ENCODE data around the gene FAXDC2.
"Not testable (repeated sequence)": the region's sequence is repeated elsewhere in the genome, so short reads cannot be mapped to it uniquely, and the experiment has no call there.

FAXDC2 gene

GRCh38 chr5:154823605-154824004 lies 26.8 kb downstream of the FAXDC2 start:
- H3K27ac Mint-ChIP-seq = peak overlapping the region in 1 of 2 donors; percentile 79
- no peaks in the 10 kb centered on the region for H3K9me3 Mint-ChIP-seq
- H3K27me3 Mint-ChIP-seq = no peaks in the 10 kb centered on the region
- ATAC-seq = no peak
- peaks cover 22% of the 10 kb centered on the region for H3K4me1 Mint-ChIP-seq
- H3K4me3 Mint-ChIP-seq = no peak overlapping the region
- no peak for DNase-seq

GRCh38 chr5:154822896-154823295 lies 27.5 kb downstream of the FAXDC2 start:
- H3K4me3 Mint-ChIP-seq, DNase-seq, ATAC-seq, H3K9me3 Mint-ChIP-seq, H3K27me3 Mint-ChIP-seq: not testable (repeated sequence)
- peaks cover 16% of the 10 kb centered on the region for H3K4me1 Mint-ChIP-seq
- H3K27ac Mint-ChIP-seq = peak overlapping the region in 1 of 2 donors; percentile 14

- ATAC-seq = peak; percentile 30
- H3K9me3 Mint-ChIP-seq = no peaks in the 10 kb centered on the region
- H3K4me3 Mint-ChIP-seq = no peak overlapping the region
- H3K4me1 Mint-ChIP-seq = peaks cover 22% of the 10 kb centered on the region
- DNase-seq = no peak
- H3K27me3 Mint-ChIP-seq = no peaks in the 10 kb centered on the region
- peak overlapping the region; percentile 52 to 54 for H3K27ac Mint-ChIP-seq
Observed at GRCh38 chr5:154820383-154820782, 30.0 kb downstream of the FAXDC2 start.

- DNase-seq = no peak
- Mint-ChIP-seq H3K27ac (peak overlapping the region in 1 of 2 donors; percentile 54), H3K4me1 (peaks cover 31% of the 10 kb centered on the region)
Observed at GRCh38 chr5:154819546-154819945, 30.9 kb downstream of the FAXDC2 start.

GRCh38 chr5:154818471-154819116 lies 31.8 kb downstream of the FAXDC2 start:
- no peaks in the 10 kb centered on the region for H3K9me3 Mint-ChIP-seq
- H3K27me3 Mint-ChIP-seq = no peaks in the 10 kb centered on the region
- no peak for ATAC-seq
- no peak overlapping the region for H3K4me3 Mint-ChIP-seq
- H3K4me1 Mint-ChIP-seq = peaks cover 36% of the 10 kb centered on the region
- DNase-seq = no peak
- peak overlapping the region; percentile 87 to 92 for H3K27ac Mint-ChIP-seq

More at GRCh38 chr5:154819546-154819945, 30.9 kb downstream of the FAXDC2 start:
- no peaks in the 10 kb centered on the region for H3K27me3 Mint-ChIP-seq
- H3K9me3 Mint-ChIP-seq = no peaks in the 10 kb centered on the region
- no peak for ATAC-seq
- H3K4me3 Mint-ChIP-seq = no peak overlapping the region

- Mint-ChIP-seq H3K9me3 (no peaks in the 10 kb centered on the region), H3K4me1 (peaks cover 44% of the 10 kb centered on the region), H3K4me3 (no peak overlapping the region), H3K27ac (peak overlapping the region in 1 of 2 donors; percentile 25), H3K27me3 (no peaks in the 10 kb centered on the region)
- ATAC-seq (no peak), DNase-seq (no peak)
Observed at GRCh38 chr5:154817815-154818214, 32.6 kb downstream of the FAXDC2 start.

GRCh38 chr5:154816891-154817492 lies 33.4 kb downstream of the FAXDC2 start:
- Mint-ChIP-seq H3K9me3 (no peaks in the 10 kb centered on the region), H3K4me3 (no peak overlapping the region), H3K4me1 (peaks cover 52% of the 10 kb centered on the region), H3K27me3 (no peaks in the 10 kb centered on the region), H3K27ac (peak overlapping the region; percentile 41 to 54)
- no peak for DNase-seq
- no peak for ATAC-seq

GRCh38 chr5:154815684-154816247 lies 34.6 kb downstream of the FAXDC2 start:
- Mint-ChIP-seq H3K27ac (peak overlapping the region; percentile 65 to 78), H3K27me3 (no peaks in the 10 kb centered on the region), H3K4me1 (peaks cover 64% of the 10 kb centered on the region), H3K4me3 (peak overlapping the region in 1 of 2 donors; percentile 2), H3K9me3 (no peaks in the 10 kb centered on the region)
- no peak for DNase-seq
- no peak for ATAC-seq

- no peak for ATAC-seq
- H3K27ac Mint-ChIP-seq = peak overlapping the region in 1 of 2 donors; percentile 78
- no peak overlapping the region for H3K4me3 Mint-ChIP-seq
- no peak for DNase-seq
- H3K4me1 Mint-ChIP-seq = peaks cover 64% of the 10 kb centered on the region
- H3K27me3 Mint-ChIP-seq = no peaks in the 10 kb centered on the region
- no peaks in the 10 kb centered on the region for H3K9me3 Mint-ChIP-seq
Observed at GRCh38 chr5:154815025-154815424, 35.4 kb downstream of the FAXDC2 start.

- Mint-ChIP-seq H3K4me1 (peaks cover 60% of the 10 kb centered on the region), H3K9me3 (no peaks in the 10 kb centered on the region), H3K27ac (peak overlapping the region; percentile 80 to 86), H3K27me3 (no peaks in the 10 kb centered on the region), H3K4me3 (no peak overlapping the region)
- ATAC-seq = peak; percentile 49
- no peak for DNase-seq
Observed at GRCh38 chr5:154813736-154814135, 36.7 kb downstream of the FAXDC2 start.

GRCh38 chr5:154813158-154813557 lies 37.2 kb downstream of the FAXDC2 start:
- ATAC-seq (no peak), DNase-seq (no peak)
- no peaks in the 10 kb centered on the region for H3K27me3 Mint-ChIP-seq
- H3K27ac Mint-ChIP-seq = peak overlapping the region in 1 of 2 donors; percentile 54
- peaks cover 58% of the 10 kb centered on the region for H3K4me1 Mint-ChIP-seq
- H3K4me3 Mint-ChIP-seq = no peak overlapping the region
- H3K9me3 Mint-ChIP-seq = no peaks in the 10 kb centered on the region

GRCh38 chr5:154811653-154812465 lies 38.5 kb downstream of the FAXDC2 start:
- H3K9me3 Mint-ChIP-seq = no peaks in the 10 kb centered on the region
- DNase-seq = peak; percentile 35 to 53
- peak overlapping the region in 1 of 2 donors; percentile 62 for H3K27ac Mint-ChIP-seq
- H3K4me1 Mint-ChIP-seq = peaks cover 56% of the 10 kb centered on the region
- H3K4me3 Mint-ChIP-seq = no peak overlapping the region
- ATAC-seq = peak; percentile 81
- H3K27me3 Mint-ChIP-seq = no peaks in the 10 kb centered on the region

- H3K27ac Mint-ChIP-seq = peak overlapping the region in 1 of 2 donors; percentile 64
- no peak overlapping the region for H3K4me3 Mint-ChIP-seq
- H3K4me1 Mint-ChIP-seq = peaks cover 50% of the 10 kb centered on the region
- no peak for ATAC-seq
- no peaks in the 10 kb centered on the region for H3K27me3 Mint-ChIP-seq
- no peak for DNase-seq
- H3K9me3 Mint-ChIP-seq = no peaks in the 10 kb centered on the region
Observed at GRCh38 chr5:154811239-154811638, 39.2 kb downstream of the FAXDC2 start.

- H3K4me3 Mint-ChIP-seq = no peak overlapping the region
- H3K27me3 Mint-ChIP-seq = no peaks in the 10 kb centered on the region
- no peak for ATAC-seq
- DNase-seq = no peak
- H3K27ac Mint-ChIP-seq = no peak overlapping the region
- peaks cover 3% of the 10 kb centered on the region for H3K4me1 Mint-ChIP-seq
- H3K9me3 Mint-ChIP-seq = no peaks in the 10 kb centered on the region
Observed at GRCh38 chr5:154806176-154806575, 44.2 kb downstream of the FAXDC2 start.

GRCh38 chr5:154802050-154802449 lies 48.4 kb downstream of the FAXDC2 start:
- Mint-ChIP-seq H3K4me3 (no peak overlapping the region), H3K4me1 (peaks cover 25% of the 10 kb centered on the region), H3K27ac (no peak overlapping the region), H3K9me3 (no peaks in the 10 kb centered on the region), H3K27me3 (no peaks in the 10 kb centered on the region)
- ATAC-seq = no peak
- no peak for DNase-seq
